Motor neuron (in vitro differentiated cells): ENCODE results near the gene C1orf232. TPM values are rescaled to one million over a fixed set of nuclear protein-coding genes. Genes with fewer than 3 reads are reported as not detected.
A peak's percentile ranks its signal among the peaks of the same experiment; 100 is the strongest.

Experiments used
- ATAC-seq, 8 experiments: fragments of 200-7000 bp; cut with Tn5 transposase; replicated peaks in 6 of 8; 2 replicates each; pipeline ENCODE4 v1.8.0; 2021; ENCODE audit warnings: mild to moderate bottlenecking in 8 of 8, moderate library complexity in 8 of 8
- H3K27ac ChIP-seq, 2 donors: fragments of 250-450 bp; sonication (Bioruptor Pico); 2 replicates each; pipeline ENCODE4 v1.9.0; 2021; ENCODE audit warnings: antibody characterized with exemption in 2 of 2, mild to moderate bottlenecking in 2 of 2, moderate library complexity in 1 of 2
- H3K4me1 ChIP-seq, 2 donors: fragments of 250-450 bp; sonication (Bioruptor Pico); replicated peaks in 1 of 2; 2 replicates each; pipeline ENCODE4 v1.6.1; 2021; ENCODE audit warnings: antibody characterized with exemption in 2 of 2, mild to moderate bottlenecking in 2 of 2, moderate library complexity in 1 of 2
- H3K4me3 ChIP-seq, 5 donors: fragments of 250-450 bp; sonication (Bioruptor Pico); 2 replicates each; pipeline ENCODE4 v1.9.0; 2021; ENCODE audit warnings: antibody characterized with exemption in 5 of 5, mild to moderate bottlenecking in 5 of 5, moderate library complexity in 4 of 5
- WGBS, 10 experiments: fragments of 450-650 bp; shearing (Covaris generic); methylation state at CpG; one replicate each; pipeline ENCODE4 v1.0.0; 2022; 5-methylcytosine and 5-hydroxymethylcytosine counted together
- in situ Hi-C, 9 experiments: fragments of 400-800 bp; cut with MboI; loops; one replicate each; pipeline ENCODE4 v1.15.0; 2021; ENCODE audit warnings: low sequenced_read_pairs in 9 of 9, low pct_unique_long_range_greater_than_20kb in 2 of 9; ENCODE audit not compliant: unreplicated experiment in 9 of 9
- total RNA-seq, 8 experiments: library from RNA; unstranded; fragments of 300-600 nt; gene quantifications; 2 replicates each; pipeline versions ENCODE4 v1.2.3 to v1.2.4, GENCODE V29; 2022

The C1orf232 gene
- total RNA-seq, 8 experiments from 2014 or later, result 0.54 to 1.3 (median 0.92) TPM; not detected in 3

GRCh38 chr1:26189751-26190275 is 21.1 kb upstream of the C1orf232 start:
- Histone ChIP-seq H3K4me3 (no peak overlapping the region), H3K27ac (no peak overlapping the region), H3K4me1 (peaks cover 0 to 4% of the 10 kb centered on the region in 2 donors)
- WGBS, 10 experiments, result 80 to 100% (median 84%) methylated on average over 1 to 4 of the region's 7 CpGs; no CpG with 5 or more reads in 4 of the 10 experiments
- in situ Hi-C loops, result no loop called here
- peak in 3 of 8 experiments; percentile 2 to 12 (median 9) for ATAC-seq

GRCh38 chr1:26189331-26189730 is 20.6 kb upstream of the C1orf232 start:
- WGBS, 10 experiments, result 50 to 100% (median 89%) methylated on average over 1 to 6 of the region's 6 CpGs; no CpG with 5 or more reads in 5 of the 10 experiments
- in situ Hi-C loops, result no loop called here
- H3K27ac ChIP-seq, result no peak overlapping the region
- H3K4me3 ChIP-seq, result no peak overlapping the region
- peak in 3 of 8 experiments; percentile 4 to 8 (median 5) for ATAC-seq
- peaks cover 0 to 4% of the 10 kb centered on the region in 2 donors for H3K4me1 ChIP-seq

GRCh38 chr1:26188477-26188876 is 19.7 kb upstream of the C1orf232 start:
- WGBS, 10 experiments, result 94% methylated on average over 8 of the region's 8 CpGs; no CpG with 5 or more reads in 9 of the 10 experiments
- peak in 2 of 8 experiments; percentile 4 to 12 for ATAC-seq
- Histone ChIP-seq H3K4me3 (no peak overlapping the region), H3K4me1 (peaks cover 0 to 4% of the 10 kb centered on the region in 2 donors), H3K27ac (no peak overlapping the region)
- in situ Hi-C loops, result no loop called here

GRCh38 chr1:26187882-26188281 is 19.1 kb upstream of the C1orf232 start:
- H3K27ac ChIP-seq, result no peak overlapping the region
- no peak for ATAC-seq
- H3K4me3 ChIP-seq, result no peak overlapping the region
- peaks cover 0 to 4% of the 10 kb centered on the region in 2 donors for H3K4me1 ChIP-seq
- WGBS, 10 experiments, result 89 to 100% (median 95%) methylated on average over 1 to 6 of the region's 6 CpGs; no CpG with 5 or more reads in 6 of the 10 experiments
- in situ Hi-C loops, result no loop called here

- in situ Hi-C loops, result no loop called here
- no peak overlapping the region for H3K27ac ChIP-seq
- H3K4me1 ChIP-seq, result no peaks in the 10 kb centered on the region
- WGBS, 10 experiments, result 80 to 100% (median 87%) methylated on average over 1 to 18 of the region's 21 CpGs; no CpG with 5 or more reads in 6 of the 10 experiments
- H3K4me3 ChIP-seq, result no peak overlapping the region
- no peak for ATAC-seq
Observed at GRCh38 chr1:26184883-26185282, 16.1 kb upstream of the C1orf232 start.

- Histone ChIP-seq H3K27ac (no peak overlapping the region), H3K4me3 (no peak overlapping the region), H3K4me1 (no peaks in the 10 kb centered on the region)
- peak in 1 of 8 experiments; percentile 15 for ATAC-seq
- 100% methylated on average over 1 of the region's 7 CpGs; no CpG with 5 or more reads in 9 of the 10 experiments for WGBS, 10 experiments
- in situ Hi-C loops, result no loop called here
Observed at GRCh38 chr1:26184086-26184485, 15.3 kb upstream of the C1orf232 start.

- Histone ChIP-seq H3K27ac (no peak overlapping the region), H3K4me1 (no peaks in the 10 kb centered on the region), H3K4me3 (no peak overlapping the region)
- peak in 2 of 8 experiments; percentile 4 to 10 for ATAC-seq
- 73 to 90% methylated on average over 2 to 4 of the region's 7 CpGs; no CpG with 5 or more reads in 8 of the 10 experiments for WGBS, 10 experiments
- in situ Hi-C loops, result no loop called here
Observed at GRCh38 chr1:26182383-26182696, 13.6 kb upstream of the C1orf232 start.

- no peaks in the 10 kb centered on the region for H3K4me1 ChIP-seq
- peak in 1 of 8 experiments; percentile 6 for ATAC-seq
- in situ Hi-C loops, result no loop called here
- no peak overlapping the region for H3K4me3 ChIP-seq
- WGBS, 10 experiments, result 48 to 100% (median 58%) methylated on average over 1 to 5 of the region's 9 CpGs; no CpG with 5 or more reads in 5 of the 10 experiments
- no peak overlapping the region for H3K27ac ChIP-seq
Observed at GRCh38 chr1:26181586-26182382, 13.0 kb upstream of the C1orf232 start.

GRCh38 chr1:26180010-26180506 is 11.3 kb upstream of the C1orf232 start:
- no peak for ATAC-seq
- 41 to 92% (median 66%) methylated on average over 2 to 4 of the region's 4 CpGs; no CpG with 5 or more reads in 4 of the 10 experiments for WGBS, 10 experiments
- H3K4me3 ChIP-seq, result no peak overlapping the region
- no peaks in the 10 kb centered on the region for H3K4me1 ChIP-seq
- no peak overlapping the region for H3K27ac ChIP-seq
- in situ Hi-C loops, result no loop called here

- peak in 2 of 8 experiments; percentile 14 to 29 for ATAC-seq
- in situ Hi-C loops, result no loop called here
- Histone ChIP-seq H3K27ac (no peak within 1 kb of the TSS), H3K4me1 (no peaks in the 10 kb centered on the region), H3K4me3 (no peak within 1 kb of the TSS)
- 40 to 87% (median 50%) methylated on average over 2 to 8 of the region's 21 CpGs; no CpG with 5 or more reads in 5 of the 10 experiments for WGBS, 10 experiments
Observed at GRCh38 chr1:26177182-26177684, 8.5 kb upstream of the C1orf232 start, which contains the start of gene CNKSR1. Gene CNKSR1, plus strand, starts transcription at chr1:26177491. Its CDS starts 57 bp downstream, at chr1:26177548.

- H3K4me3 ChIP-seq, result no peak overlapping the region
- H3K27ac ChIP-seq, result no peak overlapping the region
- no peak for ATAC-seq
- H3K4me1 ChIP-seq, result peaks cover 9 to 14% of the 10 kb centered on the region in 2 donors
- in situ Hi-C loops, result no loop called here
- 86 to 100% (median 92%) methylated on average over 1 to 5 of the region's 8 CpGs for WGBS, 10 experiments
Observed at GRCh38 chr1:26175346-26175745, 6.6 kb upstream of the C1orf232 start.

GRCh38 chr1:26171084-26172072 is 2.6 kb upstream of the C1orf232 start, which contains the start of gene ZNF593OS:
Gene ZNF593OS, minus strand, starts transcription at chr1:26171832. Its CDS starts 171 bp downstream, at chr1:26171661.
- H3K27ac ChIP-seq, result no peak within 1 kb of the TSS
- peak within 1 kb of the TSS; percentile 65 to 91 (median 76) for H3K4me3 ChIP-seq
- in situ Hi-C loops, result no loop called here
- ATAC-seq, result no peak
- H3K4me1 ChIP-seq, result peaks cover 24 to 29% of the 10 kb centered on the region in 2 donors
- 85 to 93% (median 87%) methylated on average over 2 to 21 of the region's 34 CpGs; no CpG with 5 or more reads in 5 of the 10 experiments for WGBS, 10 experiments
